ENCODE data around the gene BTBD7.

Gene BTBD7

DNA sequence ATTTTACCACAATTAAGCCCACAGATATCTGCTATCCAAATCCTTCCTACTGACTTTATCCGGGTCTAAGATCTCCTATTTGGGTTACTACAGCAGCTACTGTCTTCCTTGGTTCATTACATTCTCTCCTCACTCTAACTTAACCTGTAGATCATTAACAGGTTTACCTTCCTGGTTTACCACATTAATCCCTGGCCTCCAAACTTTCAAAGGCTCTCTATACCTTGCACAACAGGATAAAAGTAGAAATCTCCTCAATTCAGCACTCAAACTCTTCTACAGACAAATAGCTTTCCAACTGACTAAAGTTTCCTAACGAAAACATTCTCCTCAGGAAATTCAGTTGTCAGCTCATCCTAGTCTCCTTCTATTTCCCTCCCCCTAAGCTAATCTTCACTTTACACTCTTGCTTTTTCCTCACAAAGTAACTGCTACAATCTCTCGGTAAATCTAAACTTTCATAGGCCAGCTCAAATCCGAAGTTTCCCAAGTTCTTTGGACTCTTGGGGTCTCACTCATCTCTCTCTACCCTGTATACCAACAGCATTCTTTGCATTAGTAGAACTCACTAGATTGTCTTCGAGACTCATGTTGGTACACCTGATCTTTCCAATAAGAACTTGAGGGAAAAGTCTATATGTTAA lies 2.7 kb downstream of the BTBD7 start:
- TF ChIP-seq, protein P1, sequence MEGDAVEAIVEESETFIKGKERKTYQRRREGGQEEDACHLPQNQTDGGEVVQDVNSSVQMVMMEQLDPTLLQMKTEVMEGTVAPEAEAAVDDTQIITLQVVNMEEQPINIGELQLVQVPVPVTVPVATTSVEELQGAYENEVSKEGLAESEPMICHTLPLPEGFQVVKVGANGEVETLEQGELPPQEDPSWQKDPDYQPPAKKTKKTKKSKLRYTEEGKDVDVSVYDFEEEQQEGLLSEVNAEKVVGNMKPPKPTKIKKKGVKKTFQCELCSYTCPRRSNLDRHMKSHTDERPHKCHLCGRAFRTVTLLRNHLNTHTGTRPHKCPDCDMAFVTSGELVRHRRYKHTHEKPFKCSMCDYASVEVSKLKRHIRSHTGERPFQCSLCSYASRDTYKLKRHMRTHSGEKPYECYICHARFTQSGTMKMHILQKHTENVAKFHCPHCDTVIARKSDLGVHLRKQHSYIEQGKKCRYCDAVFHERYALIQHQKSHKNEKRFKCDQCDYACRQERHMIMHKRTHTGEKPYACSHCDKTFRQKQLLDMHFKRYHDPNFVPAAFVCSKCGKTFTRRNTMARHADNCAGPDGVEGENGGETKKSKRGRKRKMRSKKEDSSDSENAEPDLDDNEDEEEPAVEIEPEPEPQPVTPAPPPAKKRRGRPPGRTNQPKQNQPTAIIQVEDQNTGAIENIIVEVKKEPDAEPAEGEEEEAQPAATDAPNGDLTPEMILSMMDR (IDR thresholded peaks at IDR 0.05; ENCODE audit: low read depth, low read length): no peak

DNA sequence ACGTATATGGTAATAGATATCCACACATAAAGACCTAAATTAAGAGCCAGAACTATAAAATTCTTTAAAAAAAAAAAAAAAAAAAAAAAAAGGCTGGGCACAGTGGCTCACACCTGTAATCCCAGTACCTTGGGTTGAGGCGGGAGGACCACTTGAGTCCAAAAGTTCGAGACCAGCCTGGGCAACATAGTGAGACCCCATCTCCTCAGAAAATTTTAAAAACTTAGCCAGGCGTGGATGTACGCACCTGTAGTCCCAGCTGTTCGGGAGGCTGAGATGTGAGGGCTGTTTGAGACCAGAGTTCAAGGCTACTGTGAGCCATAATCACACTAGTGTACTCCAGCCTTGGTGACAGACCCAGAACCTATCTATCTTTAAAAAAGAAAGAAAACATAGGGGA lies 4.3 kb downstream of the BTBD7 start:
- TF ChIP-seq, protein P1 (IDR thresholded peaks at IDR 0.05; ENCODE audit: low read depth, low read length): no peak

More for the DNA sequence above, 2.7 kb downstream of the BTBD7 start:
- DNase-seq (ENCODE audit: extremely low read depth, low read depth): no peak

DNA sequence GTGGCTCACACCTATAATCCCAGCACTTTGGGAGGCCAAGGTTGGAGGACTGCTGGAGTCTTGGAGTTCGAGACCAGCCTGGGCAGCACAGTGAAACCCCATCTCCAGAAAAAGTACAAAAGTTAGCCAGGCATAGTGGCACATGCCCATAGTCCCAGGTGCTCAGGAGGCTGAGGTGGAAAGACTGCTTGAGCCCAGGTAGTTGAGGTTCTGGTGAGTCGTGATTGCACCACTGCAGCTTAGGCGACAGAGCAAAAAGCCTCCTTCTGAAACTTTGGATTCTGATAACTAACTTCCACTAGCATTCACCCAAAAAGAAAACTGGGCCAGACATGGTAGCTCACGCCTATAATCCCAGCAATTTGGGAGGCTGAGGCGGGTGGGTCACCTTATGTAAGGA lies 6.6 kb downstream of the BTBD7 start:
- TF ChIP-seq, protein P1 (IDR thresholded peaks at IDR 0.05; ENCODE audit: low read depth, low read length): no peak
- DNase-seq (ENCODE audit: extremely low read depth, low read depth): no peak

More for the DNA sequence above, 4.3 kb downstream of the BTBD7 start:
- no peak for DNase-seq (ENCODE audit: extremely low read depth, low read depth)

DNA sequence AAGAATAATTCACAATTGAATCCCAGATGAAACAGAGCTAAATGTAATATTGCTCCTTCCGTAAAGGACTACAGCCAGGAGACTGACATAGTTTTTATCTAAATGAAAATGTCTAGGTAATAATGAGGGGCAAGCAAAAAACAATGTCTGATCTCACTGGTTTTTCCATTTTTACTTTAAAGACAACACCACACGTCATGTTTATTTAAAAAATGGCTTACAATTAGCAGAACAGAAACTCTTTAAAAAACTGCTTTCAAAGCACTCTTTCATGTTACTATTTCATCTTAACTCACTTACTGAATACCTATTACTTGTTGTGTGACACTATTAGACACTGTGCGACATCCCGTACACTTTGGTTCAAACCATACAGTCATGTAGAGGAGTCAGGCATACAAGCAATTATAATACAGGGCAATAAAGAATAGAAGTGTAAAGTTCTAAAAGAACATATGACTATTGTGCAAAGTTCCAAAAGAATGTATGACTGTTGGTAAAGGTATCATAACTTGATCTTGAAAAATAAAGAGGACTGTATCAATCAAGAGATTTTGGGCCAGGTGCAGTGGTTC lies 9.1 kb downstream of the BTBD7 start:
- DNase-seq (ENCODE audit: extremely low read depth, low read depth): no peak
- TF ChIP-seq, protein P1 (IDR thresholded peaks at IDR 0.05; ENCODE audit: low read depth, low read length): no peak

DNA sequence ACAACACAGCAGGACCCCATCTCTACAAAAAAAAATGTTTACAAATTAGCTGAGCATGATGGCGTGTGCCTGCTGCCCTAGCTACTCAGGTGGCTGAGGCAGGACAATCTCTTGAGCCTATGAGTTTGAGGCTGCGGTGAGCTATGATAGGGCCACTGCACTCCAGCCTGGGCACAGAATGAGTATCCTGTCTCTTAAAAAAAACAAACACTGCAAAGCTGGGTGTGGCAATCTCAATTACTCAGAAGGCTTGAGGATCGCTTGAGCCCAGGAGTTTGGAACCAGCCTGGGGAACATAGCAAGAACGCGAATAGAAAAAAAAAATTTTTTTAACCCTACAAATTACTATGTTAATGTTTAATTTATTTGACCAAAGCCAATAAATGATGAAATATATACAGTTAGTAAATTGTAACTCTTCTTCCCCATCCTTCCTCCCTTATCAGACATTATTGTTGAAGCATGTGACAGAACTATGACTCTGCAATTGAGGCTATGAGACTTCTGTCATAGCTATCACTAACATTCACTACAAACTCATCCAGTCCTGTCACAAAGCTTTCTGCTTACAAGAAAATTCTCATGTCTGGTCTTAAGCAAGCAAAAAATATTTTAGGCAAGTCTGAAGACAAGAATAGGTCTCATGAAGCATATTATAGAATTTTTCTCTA lies 9.8 kb downstream of the BTBD7 start:
- TF ChIP-seq, protein P1 (IDR thresholded peaks at IDR 0.05; ENCODE audit: low read depth, low read length): no peak
- DNase-seq (ENCODE audit: extremely low read depth, low read depth): no peak

DNA sequence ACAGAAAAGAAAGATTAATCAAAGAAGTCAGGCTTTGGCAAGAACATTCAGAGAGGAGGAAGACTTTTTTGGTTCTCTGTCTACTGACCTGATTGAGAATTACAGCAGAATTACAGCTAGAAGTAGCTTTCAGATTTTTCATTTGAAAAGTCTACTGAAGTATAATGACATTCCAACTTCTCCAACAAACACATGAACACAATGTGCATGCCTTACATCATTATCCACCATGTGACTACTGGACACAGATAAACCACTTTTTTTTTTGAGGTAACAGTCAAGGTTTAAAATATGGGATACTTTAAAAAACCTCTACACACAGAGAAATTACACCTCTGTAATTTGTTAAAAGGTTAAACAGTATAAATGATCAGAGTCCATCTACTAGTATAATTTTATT lies 12.3 kb downstream of the BTBD7 start:
- TF ChIP-seq, protein P1 (IDR thresholded peaks at IDR 0.05; ENCODE audit: low read depth, low read length): no peak

DNA sequence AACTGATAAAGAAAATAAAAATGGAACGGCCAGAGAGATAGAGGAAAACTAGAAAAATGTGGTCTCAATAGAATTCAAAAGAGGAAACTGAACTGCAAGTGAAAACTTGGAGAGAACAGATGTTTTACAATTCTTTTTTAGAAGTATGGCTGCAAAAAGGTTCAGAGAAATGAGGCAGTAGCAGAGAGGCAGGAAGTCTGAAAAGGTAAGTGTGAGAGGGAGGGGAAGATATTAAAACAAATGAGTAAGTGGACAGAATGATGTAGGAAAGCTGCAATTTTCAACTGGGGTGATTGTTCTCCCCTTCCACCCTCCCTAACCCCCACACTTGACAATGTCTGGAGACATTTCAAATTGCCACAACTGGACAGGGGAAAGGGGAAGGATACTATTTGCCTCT lies 12.9 kb downstream of the BTBD7 start:
- no peak for DNase-seq (ENCODE audit: extremely low read depth, low read depth)
- TF ChIP-seq, protein P1 (IDR thresholded peaks at IDR 0.05; ENCODE audit: low read depth, low read length): no peak

More for the DNA sequence above, 12.3 kb downstream of the BTBD7 start:
- no peak for DNase-seq (ENCODE audit: extremely low read depth, low read depth)

Data from AG09319 (cell line).